ENCODE measurements around the gene AGO4.
A peak's percentile ranks its signal among the peaks of the same experiment; 100 is the strongest.
"Not testable (repeated sequence)": the region's sequence is repeated elsewhere in the genome, so short reads cannot be mapped to it uniquely, and the experiment has no call there.

The AGO4 gene

DNA sequence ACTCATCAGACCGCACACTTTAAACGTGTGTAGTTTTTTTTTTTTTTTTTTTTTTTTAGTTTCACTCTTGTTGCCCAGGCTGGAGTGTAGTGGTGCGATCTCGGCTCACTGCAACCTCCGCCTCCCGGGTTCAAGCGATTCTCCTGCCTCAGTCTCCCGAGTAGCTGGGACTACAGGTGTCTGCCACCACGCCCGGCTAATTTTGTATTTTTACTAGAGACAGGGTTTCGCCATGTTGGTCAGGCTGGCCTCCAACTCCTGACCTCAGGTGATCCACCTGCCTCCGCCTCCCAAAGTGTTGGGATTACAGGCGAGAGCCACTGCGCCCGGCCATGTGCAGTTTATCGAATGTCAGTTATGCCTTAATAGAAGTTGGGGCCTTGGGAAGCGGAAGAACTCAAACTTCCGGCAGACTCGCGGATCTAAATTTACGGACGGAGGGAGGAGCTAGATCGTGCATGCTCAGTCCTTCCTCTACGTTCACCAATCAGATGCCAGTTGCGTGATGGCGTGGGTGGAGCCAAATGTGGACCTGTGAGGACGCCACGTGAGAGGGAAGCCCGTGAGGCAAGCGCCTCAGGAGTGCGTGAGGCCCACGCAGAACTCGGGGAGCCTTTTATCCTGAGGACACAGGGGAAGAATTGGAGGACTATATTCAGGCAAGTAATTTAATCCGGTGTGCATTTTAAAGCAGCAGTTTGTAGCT is 61.6 kb downstream of the AGO4 start:
- DNase-seq, result not testable (repeated sequence)

DNA sequence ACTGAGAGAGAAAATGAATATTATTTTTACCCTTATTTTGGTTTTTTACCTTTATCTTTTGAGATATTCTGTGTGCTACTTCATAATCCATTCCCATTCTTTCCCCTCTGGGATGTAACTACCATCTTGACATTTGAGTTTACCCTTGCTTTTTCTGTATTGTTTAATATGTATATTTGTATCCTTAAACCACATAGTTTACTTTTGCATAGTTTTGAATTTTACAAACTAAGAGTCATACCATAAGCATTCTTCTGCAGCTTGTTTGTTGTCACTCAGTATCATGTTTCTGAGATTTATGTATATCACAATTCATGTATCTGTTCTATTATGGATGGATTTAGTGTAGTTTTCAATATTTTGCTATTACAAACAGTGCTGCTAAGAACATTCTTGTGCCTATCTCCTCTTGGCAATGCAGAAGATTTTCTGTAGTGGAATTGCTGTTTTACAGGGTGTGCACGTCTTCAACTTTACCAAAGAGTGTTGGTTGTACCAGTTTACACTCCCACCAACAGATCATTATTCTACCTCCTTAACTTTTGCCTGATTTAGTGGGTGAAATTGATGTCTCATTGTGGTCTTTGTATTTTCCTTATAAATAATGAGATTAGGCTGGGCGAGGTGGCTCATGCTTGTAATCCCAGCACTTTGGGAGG is 63.0 kb downstream of the AGO4 start:
- no peak for DNase-seq

DNA sequence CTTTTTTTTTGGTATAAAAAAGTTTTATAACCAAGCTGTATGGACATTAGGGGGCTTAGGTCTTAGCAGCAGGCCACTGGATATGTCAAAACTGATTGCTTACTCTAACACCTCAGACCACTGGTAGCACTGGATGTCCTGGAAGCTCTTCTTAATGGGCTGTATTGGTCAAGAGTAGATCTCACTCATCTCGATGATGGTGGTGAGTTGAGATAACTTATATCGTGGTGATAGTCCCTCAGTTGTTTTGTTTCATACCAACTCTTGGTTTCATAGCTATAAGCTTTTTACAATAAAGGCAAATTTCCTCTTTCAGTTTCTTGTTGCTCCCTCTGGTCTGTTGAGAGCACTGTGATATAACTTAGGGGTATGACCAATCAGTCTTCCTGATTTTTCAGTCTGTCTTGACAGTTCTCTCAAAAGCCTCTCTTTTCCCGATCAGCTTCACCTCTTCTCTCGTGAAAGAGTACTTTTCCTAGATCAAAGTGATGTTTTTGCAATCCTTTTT is 65.5 kb downstream of the AGO4 start:
- no peak for DNase-seq

DNA sequence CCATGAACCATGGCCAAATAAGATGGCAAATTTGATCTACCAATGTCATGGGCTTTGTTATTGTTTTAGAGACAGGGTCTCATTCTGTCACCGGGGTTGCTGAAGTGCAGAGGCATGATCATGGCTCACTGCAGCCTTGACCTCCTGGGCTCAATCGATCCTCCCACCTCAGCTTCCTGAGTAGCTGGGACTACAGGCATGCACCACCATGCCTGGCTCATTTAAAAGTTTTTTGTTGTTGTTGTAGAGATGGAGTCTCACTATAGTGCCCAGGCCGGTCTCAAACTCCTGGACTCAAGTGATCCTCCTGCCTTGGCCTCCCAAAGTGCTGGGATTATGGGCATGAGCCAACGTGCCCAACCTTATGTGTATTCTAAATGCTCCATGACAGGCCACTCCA is 66.3 kb downstream of the AGO4 start:
- DNase-seq, result not testable (repeated sequence)

GRCh38 chr1:35876988-35877387 is 69.2 kb downstream of the AGO4 start:
- no peak for DNase-seq

DNA sequence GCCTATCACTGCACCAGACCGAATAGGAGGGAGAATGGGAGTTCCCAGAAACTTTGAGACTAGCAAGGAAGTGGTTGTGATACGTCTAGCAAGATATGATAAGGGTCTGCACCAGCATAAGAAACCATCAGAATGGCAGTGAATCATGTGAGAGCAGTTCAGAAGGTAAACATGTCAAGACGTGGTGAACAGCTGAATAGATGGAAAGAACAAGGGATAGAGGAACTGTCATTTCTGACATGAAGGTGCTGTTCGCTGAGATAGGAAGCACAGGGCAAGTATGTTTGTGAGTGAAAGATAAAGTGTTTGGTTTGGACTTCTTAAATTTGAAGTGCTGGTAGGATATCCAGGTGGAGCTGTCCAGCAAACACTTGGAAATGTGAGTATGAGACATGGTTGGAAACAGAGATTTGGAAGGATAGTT is 74.0 kb downstream of the AGO4 start:
- no peak for DNase-seq

DNA sequence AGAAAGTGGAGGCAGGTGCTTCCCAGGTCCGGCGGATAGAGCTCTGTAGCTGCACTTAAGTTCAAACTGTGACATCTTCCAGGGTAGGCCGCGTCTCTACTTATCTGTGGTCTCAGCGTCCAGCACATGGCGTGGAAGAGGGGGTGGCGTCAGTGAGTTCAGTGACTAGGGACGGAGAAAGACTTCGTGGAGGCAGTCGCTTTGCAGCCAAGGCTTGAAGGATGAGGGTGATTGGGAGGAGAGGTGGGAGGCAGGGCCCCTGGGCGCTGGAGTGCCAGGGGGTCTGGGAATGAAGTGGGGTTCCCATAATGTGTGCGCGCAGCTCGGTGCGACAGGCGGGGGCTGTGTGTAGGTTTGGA is 74.7 kb downstream of the AGO4 start:
- DNase-seq, result no peak

DNA sequence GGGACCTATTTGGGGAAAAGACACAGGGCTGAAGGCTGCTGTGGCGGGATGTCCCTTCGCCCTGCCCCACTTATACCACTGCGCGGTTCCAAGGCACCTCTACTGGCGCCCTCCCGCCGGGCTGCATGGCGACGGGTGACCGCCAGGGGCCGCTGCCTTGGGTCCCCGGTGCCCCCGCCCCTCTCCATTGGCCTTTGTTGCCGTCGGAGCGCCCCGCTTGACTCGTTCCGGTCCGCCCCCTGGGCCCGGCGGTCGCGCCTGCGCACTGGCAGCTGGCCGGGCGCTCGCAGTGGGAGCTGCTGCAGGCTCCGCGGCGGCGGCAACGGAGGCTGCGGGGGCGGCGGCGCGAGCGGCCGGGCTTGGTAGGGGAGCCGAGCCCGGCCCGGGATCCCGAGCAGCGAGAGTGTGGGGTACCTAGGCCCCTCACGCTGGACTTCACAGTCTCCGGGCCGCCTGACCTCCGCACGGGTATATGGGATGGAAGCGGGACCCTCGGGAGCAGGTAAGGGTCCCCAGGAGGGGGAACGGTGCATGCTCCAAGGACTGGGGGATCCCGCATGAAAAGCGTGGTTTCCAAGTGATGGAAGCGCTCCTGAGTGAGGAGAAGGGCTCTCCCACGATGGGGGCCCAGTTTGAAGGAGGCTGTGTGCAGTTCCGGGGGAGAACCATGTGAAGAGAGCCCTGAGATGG is 75.3 kb downstream of the AGO4 start, which contains the start of gene AGO1:
TSS of gene AGO1 (plus strand) at position 265 of the 690 bp plus-strand sequence. CDS start at position 478, 213 bp downstream.
- peak; percentile 95 for DNase-seq

- peak; percentile 67 for DNase-seq
Observed at GRCh38 chr1:35883635-35884101, 75.9 kb downstream of the AGO4 start.

DNA sequence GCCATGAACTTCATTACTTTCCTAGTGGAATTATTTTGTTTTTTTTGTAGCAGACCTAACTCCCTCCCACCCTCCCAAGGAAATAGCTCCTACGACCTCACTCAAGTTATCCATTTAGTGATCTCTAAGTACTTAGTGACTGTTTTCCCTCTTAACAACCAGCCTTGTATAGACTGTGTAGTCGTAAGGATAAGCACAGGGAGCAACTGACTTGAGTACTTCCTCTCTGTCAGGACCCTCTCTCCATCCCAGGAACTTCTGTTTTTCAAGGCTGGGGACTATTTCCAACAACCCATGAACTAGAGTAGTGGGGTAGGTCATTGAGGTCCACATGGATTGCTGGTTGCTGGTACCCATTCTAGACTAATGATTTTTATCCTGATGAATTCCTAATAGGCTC is 77.1 kb downstream of the AGO4 start:
- DNase-seq, result no peak

- DNase-seq, result no peak
Observed at GRCh38 chr1:35885961-35886558, 78.2 kb downstream of the AGO4 start.

- DNase-seq, result no peak
Observed at GRCh38 chr1:35886577-35887431, 79.0 kb downstream of the AGO4 start.

- DNase-seq, result no peak
Observed at GRCh38 chr1:35887508-35887907, 79.7 kb downstream of the AGO4 start.

DNA sequence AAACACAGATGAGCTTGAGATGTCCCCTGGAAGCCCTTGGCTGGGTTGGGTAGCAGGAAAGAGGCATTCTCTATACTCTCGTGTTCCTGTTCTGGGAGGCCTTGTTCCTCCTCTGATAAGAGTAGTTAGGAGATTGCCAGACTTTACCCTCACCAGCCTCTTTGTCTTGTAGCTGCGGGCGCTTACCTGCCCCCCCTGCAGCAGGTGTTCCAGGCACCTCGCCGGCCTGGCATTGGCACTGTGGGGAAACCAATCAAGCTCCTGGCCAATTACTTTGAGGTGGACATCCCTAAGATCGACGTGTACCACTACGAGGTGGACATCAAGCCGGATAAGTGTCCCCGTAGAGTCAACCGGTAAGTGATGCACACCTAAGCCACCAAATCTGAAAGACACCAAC is 80.4 kb downstream of the AGO4 start:
- no peak for DNase-seq

DNA sequence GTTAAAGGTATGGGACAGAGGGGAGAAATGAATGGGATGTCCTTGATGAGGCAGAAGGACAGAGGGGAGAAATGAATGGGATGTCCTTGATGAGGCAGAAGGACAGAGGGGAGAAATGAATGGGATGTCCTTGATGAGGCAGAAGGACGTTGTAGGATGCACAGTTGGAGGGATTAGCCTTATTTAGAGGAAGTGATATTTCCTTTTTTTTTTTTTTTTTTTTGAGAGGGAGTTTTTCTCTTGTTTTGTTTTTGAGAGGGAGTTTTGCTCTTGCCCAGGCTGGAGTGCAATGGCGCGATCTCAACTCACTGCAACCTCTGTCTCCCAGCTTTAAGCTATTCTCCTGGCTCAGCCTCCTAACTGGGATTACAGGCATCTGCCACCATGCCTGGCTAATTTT is 81.2 kb downstream of the AGO4 start:
- DNase-seq, result not testable (repeated sequence)

DNA sequence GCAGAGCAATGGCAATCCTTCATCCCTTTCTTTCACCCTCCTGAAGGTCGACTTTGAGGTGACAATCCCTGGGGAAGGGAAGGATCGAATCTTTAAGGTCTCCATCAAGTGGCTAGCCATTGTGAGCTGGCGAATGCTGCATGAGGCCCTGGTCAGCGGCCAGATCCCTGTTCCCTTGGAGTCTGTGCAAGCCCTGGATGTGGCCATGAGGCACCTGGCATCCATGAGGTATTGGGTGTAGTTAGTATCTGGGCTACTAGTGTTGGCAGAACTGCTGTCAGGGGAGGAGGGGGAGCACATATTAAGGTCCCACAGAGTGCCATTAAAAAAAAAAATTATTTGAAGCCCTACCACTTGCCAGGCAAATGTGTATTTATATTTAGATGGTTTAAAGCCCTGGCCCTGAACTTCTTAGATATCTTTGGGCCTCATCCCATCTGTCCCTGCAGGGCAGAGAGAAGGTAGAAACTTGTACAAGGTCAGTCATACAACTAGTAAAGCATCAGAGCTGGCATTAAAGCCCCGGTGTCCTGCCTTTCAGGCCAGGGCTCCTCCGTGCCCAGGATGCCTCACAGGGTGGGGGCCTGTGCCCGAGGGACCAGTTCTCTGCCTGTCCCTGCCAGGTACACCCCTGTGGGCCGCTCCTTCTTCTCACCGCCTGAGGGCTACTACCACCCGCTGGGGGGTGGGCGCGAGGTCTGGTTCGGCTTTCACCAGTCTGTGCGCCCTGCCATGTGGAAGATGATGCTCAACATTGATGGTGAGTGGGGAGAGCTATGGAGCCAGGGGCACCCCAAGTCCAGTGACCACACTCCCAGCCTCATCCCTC is 85.4 kb downstream of the AGO4 start:
- DNase-seq, result no peak

GRCh38 chr1:35894183-35894582 is 86.4 kb downstream of the AGO4 start:
- DNase-seq, result no peak

GRCh38 chr1:35894656-35895055 is 86.8 kb downstream of the AGO4 start:
- DNase-seq, result no peak

DNA sequence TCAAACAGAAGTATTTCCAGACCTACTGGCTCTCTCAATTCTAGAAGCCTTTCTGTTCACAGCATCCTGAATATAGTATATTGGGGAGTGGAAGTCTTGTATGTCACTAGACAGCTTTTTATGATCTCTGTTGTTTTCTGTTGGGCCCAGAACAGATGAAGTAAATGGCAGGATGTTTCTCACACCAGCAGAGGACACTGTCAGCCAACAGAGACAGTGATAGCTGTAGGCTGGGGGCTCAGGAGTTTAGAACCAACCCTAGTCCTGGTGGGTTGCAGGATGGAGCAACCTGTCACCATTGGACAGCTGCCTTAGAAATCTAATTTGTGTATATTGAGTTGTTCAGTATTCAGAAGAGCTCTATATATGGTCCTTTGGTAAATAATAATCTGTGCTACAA is 92.1 kb downstream of the AGO4 start:
- no peak for DNase-seq

DNA sequence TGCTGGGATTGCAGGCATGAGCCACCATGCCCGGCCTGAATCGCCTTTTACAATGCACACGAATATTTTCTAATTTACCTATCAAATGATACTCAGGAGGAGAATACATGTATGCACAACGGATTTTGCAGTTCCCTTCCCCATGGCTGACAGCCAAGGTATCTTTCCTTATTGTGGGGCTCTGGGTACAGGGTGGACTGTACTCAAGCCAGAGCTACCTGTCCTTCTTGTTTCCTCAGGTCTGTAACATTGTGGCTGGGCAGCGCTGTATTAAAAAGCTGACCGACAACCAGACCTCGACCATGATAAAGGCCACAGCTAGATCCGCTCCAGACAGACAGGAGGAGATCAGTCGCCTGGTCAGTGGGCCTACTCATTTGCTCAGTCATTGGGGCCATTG is 93.4 kb downstream of the AGO4 start:
- no peak for DNase-seq

GRCh38 chr1:35902671-35903070 is 94.9 kb downstream of the AGO4 start:
- DNase-seq, result no peak

All from NCI-H1092 treated with DMSO at 0.1 percent for 48 hours (cell line).